GM12878 (cell line): ENCODE data around the gene CSF3. TPM values are rescaled to one million over a fixed set of nuclear protein-coding genes. Genes with fewer than 3 reads are reported as not detected.

Source experiments
- ATAC-seq: fragments of 200-7000 bp; cut with Tn5 transposase; 3 replicates; pipeline ENCODE4 v1.9.1; 2020; ENCODE audit warnings: mild to moderate bottlenecking, moderate library complexity
- BruUV-seq: library from RNA; stranded (reverse); fragments of 400-500 nt; replicated peaks from 2 replicates; lab custom pipeline; 2021; lab: Mats Ljungman, UMichigan
- CTCF ChIA-PET: fragments of 300-600 bp; sonication (Branson Sonifier 250); formaldehyde crosslinking; extraction: SDS; loops from one replicate; lab custom pipeline; 2021; ENCODE audit warnings: inconsistent platforms; lab: Yijun Ruan, JAX
- POLR2A ChIA-PET: fragments of 350-600 bp; formaldehyde crosslinking; extraction: SDS; loops from one replicate; lab custom pipeline; 2021; ENCODE audit warnings: inconsistent platforms; lab: Charles Lee
- RAD21 ChIA-PET: fragments of 300-600 bp; sonication (Branson Sonifier 250); formaldehyde crosslinking; loops from one replicate; lab custom pipeline; 2023; ENCODE audit warnings: antibody characterized with exemption; ENCODE audit not compliant: unreplicated experiment; lab: Charles Lee
- SMC1A ChIA-PET: fragments of 300-600 bp; sonication (Branson Sonifier 250); formaldehyde crosslinking; loops from one replicate; lab custom pipeline; 2023; ENCODE audit not compliant: unreplicated experiment, uncharacterized antibody; lab: Charles Lee
- DNase-seq: peaks from one replicate; pipeline ENCODE4 v3.0.0-alpha.2; 2011; ENCODE audit warnings: low read depth, low spot score
- FAIRE-seq: peaks from 3 replicates; lab custom pipeline; 2011; peaks lifted over from hg19 to GRCh38; lab: Jason Lieb, UNC
- H2AFZ ChIP-seq: 2 replicates; pipeline ENCODE4 v1.6.0; 2011; ENCODE audit warnings: low read depth, low read length, control low read depth; ENCODE audit not compliant: control insufficient read depth
- H3K27ac ChIP-seq: 2 replicates; pipeline ENCODE4 v1.5.1; 2011; ENCODE audit warnings: control low read depth; ENCODE audit not compliant: control insufficient read depth, insufficient read depth
- H3K27me3 ChIP-seq, 2 experiments: replicated peaks in 1 of 2; 2 replicates each; pipeline versions ENCODE4 v1.6.0 to v1.6.1; 2011; ENCODE audit warnings: low read length in 1 of 2; ENCODE audit not compliant: control insufficient read depth in 2 of 2, insufficient read depth in 2 of 2
- H3K36me3 ChIP-seq, 2 experiments: 2 replicates each; pipeline ENCODE4 v1.5.1; 2011; ENCODE audit warnings: low read length in 1 of 2; ENCODE audit not compliant: control insufficient read depth in 2 of 2, insufficient read depth in 2 of 2
- H3K4me1 ChIP-seq: 2 replicates; pipeline ENCODE4 v1.6.1; 2011; ENCODE audit warnings: mild to moderate bottlenecking, low read length, moderate library complexity, mixed read lengths; ENCODE audit not compliant: control insufficient read depth, insufficient read depth
- H3K4me2 ChIP-seq: 2 replicates; pipeline ENCODE4 v1.6.0; 2011; ENCODE audit warnings: control low read depth; ENCODE audit not compliant: control insufficient read depth, insufficient read depth
- H3K4me3 ChIP-seq: fragments of 200-600 bp; sonication (generic); 2 replicates; pipeline ENCODE4 v1.5.1; 2016
- H3K79me2 ChIP-seq: 2 replicates; pipeline ENCODE4 v1.6.0; 2011; ENCODE audit warnings: low read length; ENCODE audit not compliant: control insufficient read depth, insufficient read depth
- H3K9ac ChIP-seq: 2 replicates; pipeline ENCODE4 v1.8.0; 2011; ENCODE audit warnings: low read length, control low read depth, mixed read lengths; ENCODE audit not compliant: control insufficient read depth, insufficient read depth
- H3K9me3 ChIP-seq: replicated peaks from 3 replicates; pipeline ENCODE4 v1.5.1; 2011; ENCODE audit warnings: mild to moderate bottlenecking, low read length; ENCODE audit not compliant: control insufficient read depth, insufficient read depth
- H4K20me1 ChIP-seq: 2 replicates; pipeline ENCODE4 v1.6.0; 2011; ENCODE audit not compliant: control insufficient read depth, insufficient read depth
- BACH1 ChIP-seq: fragments of 450-650 bp; IDR thresholded peaks from 2 replicates; pipeline ENCODE4 v1.6.1; 2017; ENCODE audit warnings: mild to moderate bottlenecking, borderline replicate concordance
- CHD1 ChIP-seq: IDR thresholded peaks from 2 replicates; pipeline ENCODE4 v1.6.1; 2012; ENCODE audit warnings: low read depth, low read length, improper control_type of control experiment
- HDAC2 ChIP-seq: fragments of 200-600 bp; sonication (generic); IDR thresholded peaks from 2 replicates; pipeline ENCODE4 v1.6.1; 2017
- PAX8 ChIP-seq: fragments of 450-650 bp; IDR thresholded peaks from 2 replicates; pipeline ENCODE4 v1.6.1; 2017; ENCODE audit warnings: mild to moderate bottlenecking, moderate library complexity
- PML ChIP-seq: IDR thresholded peaks from 2 replicates; pipeline ENCODE4 v1.6.1; 2012; ENCODE audit warnings: low read length, inconsistent platforms
- RAD21 ChIP-seq: IDR thresholded peaks from 2 replicates; pipeline ENCODE4 v1.6.1; 2011; ENCODE audit warnings: mild to moderate bottlenecking, low read depth, low read length, moderate library complexity; ENCODE audit not compliant: insufficient read depth
- RCOR1 ChIP-seq: conservative IDR thresholded peaks from 2 replicates; pipeline ENCODE4 v1.6.1; 2012; ENCODE audit warnings: low read depth, low read length, improper control_type of control experiment
- YY1 ChIP-seq: IDR thresholded peaks from 2 replicates; pipeline ENCODE4 v1.6.1; 2011; ENCODE audit warnings: low read depth, mild to moderate bottlenecking, low read length
- WGBS: methylation state at CpG from one replicate; pipeline ENCODE4 v1.1.6; 2016; ENCODE audit warnings: low lambda C conversion rate; ENCODE audit not compliant: insufficient replicate concordance, insufficient coverage; ENCODE audit errors: missing lambda C conversion rate; 5-methylcytosine and 5-hydroxymethylcytosine counted together
- in situ Hi-C: fragments of 300-500 bp; cut with MboI; formaldehyde crosslinking; loops from 9 replicates; pipeline ENCODE4 v1.14.3; 2018; ENCODE audit warnings: mixed read lengths
- intact Hi-C: fragments of 100-400 bp; cut with micrococcal nuclease; formaldehyde crosslinking; loops from one replicate; pipeline ENCODE4 v1.14.2; 2022; ENCODE audit not compliant: unreplicated experiment
- polyA plus RNA-seq, 11 experiments: library from polyadenylated mRNA; depleted of rRNA in 4 of 11; unstranded in 6 of 11; stranded (reverse) in 5 of 11; fragments of >200 nt; fragmentation: Nextera tagmentation in 4 of 11; fragmentation: Illumina TruSeq in 1 of 11; extraction: Ambion mirVana in 4 of 11; extraction: Trizol in 1 of 11; gene quantifications; 1 replicate in 1 of 11; 2 replicates in 10 of 11; pipeline versions ENCODE4 v1.2.1 to v1.2.3, GENCODE V29; 2011 to 2016; ENCODE audit warnings: inconsistent platforms in 2 of 11, missing spikeins in 2 of 11, low read depth in 1 of 11
- total RNA-seq, 4 experiments: library from RNA; depleted of rRNA in 3 of 4; stranded (reverse); fragments of >200 nt in 3 of 4; fragmentation: Illumina TruSeq in 1 of 4; extraction: Trizol in 1 of 4; gene quantifications; 2 replicates each; pipeline versions ENCODE4 v1.2.1 to v1.2.3, GENCODE V29; 2013 to 2021
- TF ChIP-seq, protein P1 (sequence below): fragments of 450-650 bp; IDR thresholded peaks from 2 replicates; pipeline ENCODE4 v1.6.1; 2016; ENCODE audit warnings: mild to moderate bottlenecking, moderate library complexity, borderline replicate concordance
- TF ChIP-seq, protein P2 (sequence below): fragments of 450-650 bp; IDR thresholded peaks from 2 replicates; pipeline ENCODE4 v1.6.1; 2018; ENCODE audit warnings: borderline replicate concordance, mild to moderate bottlenecking; ENCODE audit not compliant: partially characterized antibody
- TF ChIP-seq, protein P3 (sequence below): fragments of 450-650 bp; IDR thresholded peaks from 2 replicates; pipeline ENCODE4 v1.6.1; 2017; ENCODE audit warnings: mild to moderate bottlenecking, moderate library complexity

Gene CSF3
- total and polyA plus RNA-seq, 10 of the 15 experiments (the other 5 are each of a cell fraction or from before 2014, with no cell fraction given): 0.09 to 0.28 (median 0.12) TPM; not detected in 5

DNA sequence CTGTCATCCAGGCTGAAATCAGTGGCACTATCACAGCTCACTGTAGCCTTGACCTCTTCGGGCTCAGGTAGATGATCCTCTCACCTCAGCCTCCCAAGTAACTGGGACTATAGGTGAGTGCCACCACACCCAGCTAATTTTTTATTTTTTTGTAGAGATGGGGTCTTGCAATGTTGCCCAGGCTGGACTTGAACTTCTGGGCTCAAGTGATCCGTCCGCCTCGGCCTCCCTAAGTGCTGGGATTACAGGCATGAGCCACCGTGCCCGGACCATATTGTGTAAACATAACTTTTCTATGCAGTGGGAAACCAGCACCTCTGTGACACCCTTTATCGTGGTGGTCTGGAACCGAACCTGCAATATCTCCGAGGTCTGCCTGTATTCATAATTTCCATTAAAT lies 11.2 kb upstream of the CSF3 start (continued):
- TF ChIP-seq, protein P1, sequence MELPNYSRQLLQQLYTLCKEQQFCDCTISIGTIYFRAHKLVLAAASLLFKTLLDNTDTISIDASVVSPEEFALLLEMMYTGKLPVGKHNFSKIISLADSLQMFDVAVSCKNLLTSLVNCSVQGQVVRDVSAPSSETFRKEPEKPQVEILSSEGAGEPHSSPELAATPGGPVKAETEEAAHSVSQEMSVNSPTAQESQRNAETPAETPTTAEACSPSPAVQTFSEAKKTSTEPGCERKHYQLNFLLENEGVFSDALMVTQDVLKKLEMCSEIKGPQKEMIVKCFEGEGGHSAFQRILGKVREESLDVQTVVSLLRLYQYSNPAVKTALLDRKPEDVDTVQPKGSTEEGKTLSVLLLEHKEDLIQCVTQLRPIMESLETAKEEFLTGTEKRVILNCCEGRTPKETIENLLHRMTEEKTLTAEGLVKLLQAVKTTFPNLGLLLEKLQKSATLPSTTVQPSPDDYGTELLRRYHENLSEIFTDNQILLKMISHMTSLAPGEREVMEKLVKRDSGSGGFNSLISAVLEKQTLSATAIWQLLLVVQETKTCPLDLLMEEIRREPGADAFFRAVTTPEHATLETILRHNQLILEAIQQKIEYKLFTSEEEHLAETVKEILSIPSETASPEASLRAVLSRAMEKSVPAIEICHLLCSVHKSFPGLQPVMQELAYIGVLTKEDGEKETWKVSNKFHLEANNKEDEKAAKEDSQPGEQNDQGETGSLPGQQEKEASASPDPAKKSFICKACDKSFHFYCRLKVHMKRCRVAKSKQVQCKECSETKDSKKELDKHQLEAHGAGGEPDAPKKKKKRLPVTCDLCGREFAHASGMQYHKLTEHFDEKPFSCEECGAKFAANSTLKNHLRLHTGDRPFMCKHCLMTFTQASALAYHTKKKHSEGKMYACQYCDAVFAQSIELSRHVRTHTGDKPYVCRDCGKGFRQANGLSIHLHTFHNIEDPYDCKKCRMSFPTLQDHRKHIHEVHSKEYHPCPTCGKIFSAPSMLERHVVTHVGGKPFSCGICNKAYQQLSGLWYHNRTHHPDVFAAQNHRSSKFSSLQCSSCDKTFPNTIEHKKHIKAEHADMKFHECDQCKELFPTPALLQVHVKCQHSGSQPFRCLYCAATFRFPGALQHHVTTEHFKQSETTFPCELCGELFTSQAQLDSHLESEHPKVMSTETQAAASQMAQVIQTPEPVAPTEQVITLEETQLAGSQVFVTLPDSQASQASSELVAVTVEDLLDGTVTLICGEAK: no peak
- no peak for TF ChIP-seq YY1
- no peak for TF ChIP-seq CHD1

DNA sequence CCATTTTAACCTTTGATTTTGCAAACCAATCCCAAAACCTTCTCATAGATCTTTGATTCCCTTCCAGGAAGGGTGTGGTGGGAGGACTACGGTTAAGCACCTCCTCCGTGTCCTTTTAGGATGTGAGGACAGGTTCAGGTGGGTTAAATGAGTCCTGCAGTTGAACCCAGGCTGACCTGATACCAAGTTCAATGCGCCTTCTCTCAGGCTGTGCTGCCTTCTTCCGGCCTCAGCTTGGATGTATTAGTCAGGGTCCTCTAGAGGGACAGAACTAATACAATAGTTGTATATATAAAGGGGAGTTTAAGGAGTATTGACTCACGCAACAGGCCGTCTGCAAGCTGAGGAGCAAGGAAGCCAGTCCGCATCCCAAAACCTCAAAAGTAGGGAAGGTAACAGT lies 10.5 kb upstream of the CSF3 start:
- no peak overlapping the region for H2AFZ ChIP-seq
- no peak overlapping the region for H3K4me3 ChIP-seq
- no peaks in the 10 kb centered on the region for H4K20me1 ChIP-seq
- no peak for DNase-seq
- ChIA-PET RAD21 (no interaction called here), CTCF (interaction anchor here (1.2 kb wide), 2 partner anchors 9 to 381 kb away, joined by 3 read pairs; no protein-coding TSS in a partner anchor), POLR2A (no interaction called here), SMC1A (no interaction called here)
- no peak for ATAC-seq
- FAIRE-seq: no peak
- H3K79me2 ChIP-seq: no peaks in the 10 kb centered on the region
- no peaks in the 10 kb centered on the region for H3K27me3 ChIP-seq
- H3K9ac ChIP-seq: no peak overlapping the region
- no peaks in the 10 kb centered on the region for H3K4me1 ChIP-seq
- BruUV-seq: no TSS peak
- 63% methylated on average over 7 of the region's 7 CpGs for WGBS
- H3K9me3 ChIP-seq: no peaks in the 10 kb centered on the region
- no peak overlapping the region for H3K27ac ChIP-seq
- H3K4me2 ChIP-seq: no peak overlapping the region
- intact Hi-C loops: no loop called here
- H3K36me3 ChIP-seq: no peaks in the 10 kb centered on the region
- in situ Hi-C loops: loop anchor here (25.0 kb wide), 1 partner anchor 283 kb away; the partner anchor contains the start of gene CDC6
- no peak for TF ChIP-seq PML
- no peak for TF ChIP-seq BACH1
- no peak for TF ChIP-seq RCOR1
- TF ChIP-seq HDAC2: no peak
- TF ChIP-seq, protein P2, sequence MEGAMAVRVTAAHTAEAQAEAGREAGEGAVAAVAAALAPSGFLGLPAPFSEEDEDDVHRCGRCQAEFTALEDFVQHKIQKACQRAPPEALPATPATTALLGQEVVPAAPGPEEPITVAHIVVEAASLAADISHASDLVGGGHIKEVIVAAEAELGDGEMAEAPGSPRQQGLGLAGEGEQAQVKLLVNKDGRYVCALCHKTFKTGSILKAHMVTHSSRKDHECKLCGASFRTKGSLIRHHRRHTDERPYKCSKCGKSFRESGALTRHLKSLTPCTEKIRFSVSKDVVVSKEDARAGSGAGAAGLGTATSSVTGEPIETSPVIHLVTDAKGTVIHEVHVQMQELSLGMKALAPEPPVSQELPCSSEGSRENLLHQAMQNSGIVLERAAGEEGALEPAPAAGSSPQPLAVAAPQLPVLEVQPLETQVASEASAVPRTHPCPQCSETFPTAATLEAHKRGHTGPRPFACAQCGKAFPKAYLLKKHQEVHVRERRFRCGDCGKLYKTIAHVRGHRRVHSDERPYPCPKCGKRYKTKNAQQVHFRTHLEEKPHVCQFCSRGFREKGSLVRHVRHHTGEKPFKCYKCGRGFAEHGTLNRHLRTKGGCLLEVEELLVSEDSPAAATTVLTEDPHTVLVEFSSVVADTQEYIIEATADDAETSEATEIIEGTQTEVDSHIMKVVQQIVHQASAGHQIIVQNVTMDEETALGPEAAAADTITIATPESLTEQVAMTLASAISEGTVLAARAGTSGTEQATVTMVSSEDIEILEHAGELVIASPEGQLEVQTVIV: no peak
- TF ChIP-seq, protein P3, sequence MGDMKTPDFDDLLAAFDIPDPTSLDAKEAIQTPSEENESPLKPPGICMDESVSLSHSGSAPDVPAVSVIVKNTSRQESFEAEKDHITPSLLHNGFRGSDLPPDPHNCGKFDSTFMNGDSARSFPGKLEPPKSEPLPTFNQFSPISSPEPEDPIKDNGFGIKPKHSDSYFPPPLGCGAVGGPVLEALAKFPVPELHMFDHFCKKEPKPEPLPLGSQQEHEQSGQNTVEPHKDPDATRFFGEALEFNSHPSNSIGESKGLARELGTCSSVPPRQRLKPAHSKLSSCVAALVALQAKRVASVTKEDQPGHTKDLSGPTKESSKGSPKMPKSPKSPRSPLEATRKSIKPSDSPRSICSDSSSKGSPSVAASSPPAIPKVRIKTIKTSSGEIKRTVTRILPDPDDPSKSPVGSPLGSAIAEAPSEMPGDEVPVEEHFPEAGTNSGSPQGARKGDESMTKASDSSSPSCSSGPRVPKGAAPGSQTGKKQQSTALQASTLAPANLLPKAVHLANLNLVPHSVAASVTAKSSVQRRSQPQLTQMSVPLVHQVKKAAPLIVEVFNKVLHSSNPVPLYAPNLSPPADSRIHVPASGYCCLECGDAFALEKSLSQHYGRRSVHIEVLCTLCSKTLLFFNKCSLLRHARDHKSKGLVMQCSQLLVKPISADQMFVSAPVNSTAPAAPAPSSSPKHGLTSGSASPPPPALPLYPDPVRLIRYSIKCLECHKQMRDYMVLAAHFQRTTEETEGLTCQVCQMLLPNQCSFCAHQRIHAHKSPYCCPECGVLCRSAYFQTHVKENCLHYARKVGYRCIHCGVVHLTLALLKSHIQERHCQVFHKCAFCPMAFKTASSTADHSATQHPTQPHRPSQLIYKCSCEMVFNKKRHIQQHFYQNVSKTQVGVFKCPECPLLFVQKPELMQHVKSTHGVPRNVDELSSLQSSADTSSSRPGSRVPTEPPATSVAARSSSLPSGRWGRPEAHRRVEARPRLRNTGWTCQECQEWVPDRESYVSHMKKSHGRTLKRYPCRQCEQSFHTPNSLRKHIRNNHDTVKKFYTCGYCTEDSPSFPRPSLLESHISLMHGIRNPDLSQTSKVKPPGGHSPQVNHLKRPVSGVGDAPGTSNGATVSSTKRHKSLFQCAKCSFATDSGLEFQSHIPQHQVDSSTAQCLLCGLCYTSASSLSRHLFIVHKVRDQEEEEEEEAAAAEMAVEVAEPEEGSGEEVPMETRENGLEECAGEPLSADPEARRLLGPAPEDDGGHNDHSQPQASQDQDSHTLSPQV: no peak
- TF ChIP-seq RAD21: no peak
- TF ChIP-seq PAX8: no peak
